Heart right ventricle (tissue), 16 donors: ENCODE measurements around the gene STAG2. TPM values are rescaled to one million over a fixed set of nuclear protein-coding genes. Genes with fewer than 3 reads are reported as not detected.
A peak's percentile ranks its signal among the peaks of the same experiment; 100 is the strongest.

Experiments used
- ATAC-seq, 8 donors: fragments of 200-7000 bp; cut with Tn5 transposase; one replicate each; pipeline ENCODE4 v1.9.1; 2020; ENCODE audit warnings: mild to moderate bottlenecking in 8 of 8, moderate library complexity in 8 of 8, moderate number of reproducible peaks in 1 of 8
- DNase-seq, 2 donors: peaks; one replicate each; pipeline ENCODE4 v3.0.0-alpha.2; 2020
- H3K27ac ChIP-seq, 10 donors: fragments of 200-600 bp; sonication (generic) in 2 of 10; one replicate each; pipeline versions ENCODE4 v1.5.0 to v1.8.0; 2020 to 2022; ENCODE audit warnings: mild to moderate bottlenecking in 3 of 10
- H3K27me3 ChIP-seq, 7 donors: fragments of 200-600 bp; one replicate each; pipeline ENCODE4 v1.8.0; 2021 to 2022; ENCODE audit warnings: mild to moderate bottlenecking in 2 of 7
- H3K36me3 ChIP-seq, 9 donors: fragments of 200-600 bp; sonication (generic) in 1 of 9; one replicate each; pipeline versions ENCODE4 v1.5.0 to v1.8.0; 2020 to 2022; ENCODE audit warnings: mild to moderate bottlenecking in 2 of 9
- H3K4me1 ChIP-seq, 9 donors: fragments of 200-600 bp; sonication (generic) in 1 of 9; one replicate each; pipeline versions ENCODE4 v1.5.0 to v1.8.0; 2020 to 2022; ENCODE audit warnings: mild to moderate bottlenecking in 4 of 9
- H3K4me3 ChIP-seq, 10 donors: fragments of 200-600 bp; sonication (generic) in 2 of 10; one replicate each; pipeline versions ENCODE4 v1.5.0 to v1.8.0; 2020 to 2022; ENCODE audit warnings: mild to moderate bottlenecking in 7 of 10, moderate library complexity in 2 of 10
- H3K9me3 ChIP-seq, 11 donors: fragments of 200-600 bp in 10 of 11; sonication (generic) in 2 of 11; one replicate each; pipeline versions ENCODE4 v1.5.0 to v1.8.0; 2013 to 2022; ENCODE audit warnings: mild to moderate bottlenecking in 2 of 11, control low read depth in 1 of 11, moderate library complexity in 1 of 11
- WGBS, 2 donors: extraction: QIAGEN DNeasy Blood & Tissue Kit; methylation state at CpG; one replicate each; pipeline ENCODE4 v1.1.7; 2013; ENCODE audit warnings: inconsistent platforms in 1 of 2; 5-methylcytosine and 5-hydroxymethylcytosine counted together
- intact Hi-C, 10 donors: fragments of 100-400 bp; cut with DNase I; formaldehyde crosslinking; loops; one replicate each; pipeline versions ENCODE4 v1.11.1 to v1.14.2; 2022
- polyA plus RNA-seq, 2 donors: library from polyadenylated mRNA; stranded (reverse); fragments of 200-250 nt; gene quantifications; one replicate each; pipeline ENCODE4 v1.2.3, GENCODE V29; 2013
- total RNA-seq, 10 donors: library from RNA; stranded (reverse); fragmentation: NEBNext Ultra II Directional in 3 of 10; extraction: Animal tissue kit (Norgen Biotek cat#: 25700) in 3 of 10; gene quantifications; one replicate each; pipeline versions ENCODE4 v1.2.1 to v1.2.4, GENCODE V29; 2021 to 2023
- TF ChIP-seq, protein P1 (sequence below), 9 donors: fragments of 200-600 bp; sonication (generic) in 2 of 9; IDR thresholded peaks; one replicate each; pipeline versions ENCODE4 v1.5.0 to v1.8.0; 2021 to 2022; ENCODE audit warnings: antibody characterized with exemption in 9 of 9, mild to moderate bottlenecking in 5 of 9, moderate library complexity in 1 of 9
- donor health status: Arrhythmogenic right ventricular cardiomyopathy.
- donor health status: ischemic (EF 13 %, LVEDD 7.1; RV severe dilation, severe dysfunction).
- donor health status: healthy with polysubstance abuse.
- donor health status: DM: no; HTN: yes; CAD: no.
- donor health status: DM: no; HTN: no; CAD: no.
- donor health status: ischemic (EF 25% LVEDD 6.9; RV normal size, moderate dysfunction).
- donor health status: ischemic (EF 25% LVEDD 5.7; RV mildly dilated, moderate dysfunction).
- donor health status: healthy.
- donor health status: DM: yes; HTN: yes; CAD: no.
- donor health status: Ischemic cardiomyopathy.
- donor health status: ischemic (EF 35%, LVEDD 5.7; RV mildly dilated, moderate dysfunction).
- donor health status: nonischemic (EF 11% LVEDD 7.7; RV severe dilation, severe dysfunction).
- donor health status: DM: yes; HTN: yes; CAD: no.
- donor health status: PGD.
- donor health status: ischemic (EF 29% LVEDD 5.4; RV normal size, mild dysfunction).
- donor health status: nonischemic (EF 23%, LVEDD 6.1; RV moderate dilation, normal function).

STAG2 gene
- total and polyA plus RNA-seq, 12 donors = 10.1 to 36.5 (median 28.3) TPM

DNA sequence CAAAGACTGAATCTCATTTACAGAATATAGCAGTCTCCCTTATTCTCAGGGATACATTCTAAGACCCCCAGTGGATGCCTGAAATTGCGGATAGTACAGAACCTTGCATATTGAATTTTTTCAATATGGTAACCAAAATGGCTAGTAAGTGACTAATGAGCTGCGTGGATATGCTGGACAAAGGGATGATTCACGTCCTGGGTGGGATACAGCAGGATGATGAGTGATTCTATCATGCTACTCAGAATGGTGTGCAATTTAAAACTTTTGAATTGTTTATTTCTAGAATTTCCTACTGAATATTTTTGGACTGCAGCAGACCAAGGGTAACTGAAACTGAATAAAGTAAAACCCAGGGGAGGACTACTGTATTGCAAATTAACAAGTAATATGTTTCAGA lies 66.7 kb downstream of the STAG2 start:
- WGBS, 2 donors = 86 to 92% methylated on average over 3 of the region's 3 CpGs
- Histone ChIP-seq H3K36me3 (peaks cover 0 to 59% (median 0%) of the 10 kb centered on the region in 9 donors), H3K27ac (no peak overlapping the region), H3K9me3 (no peaks in the 10 kb centered on the region), H3K27me3 (no peaks in the 10 kb centered on the region), H3K4me3 (no peak overlapping the region), H3K4me1 (peaks cover 0 to 5% (median 0%) of the 10 kb centered on the region in 9 donors)
- intact Hi-C loops = loop anchor here in 1 of 10 donors (10.0 kb wide), 1 partner anchor 63 kb away; the partner anchor contains the start of gene STAG2
- DNase-seq (no peak), ATAC-seq (no peak)
- TF ChIP-seq, protein P1, sequence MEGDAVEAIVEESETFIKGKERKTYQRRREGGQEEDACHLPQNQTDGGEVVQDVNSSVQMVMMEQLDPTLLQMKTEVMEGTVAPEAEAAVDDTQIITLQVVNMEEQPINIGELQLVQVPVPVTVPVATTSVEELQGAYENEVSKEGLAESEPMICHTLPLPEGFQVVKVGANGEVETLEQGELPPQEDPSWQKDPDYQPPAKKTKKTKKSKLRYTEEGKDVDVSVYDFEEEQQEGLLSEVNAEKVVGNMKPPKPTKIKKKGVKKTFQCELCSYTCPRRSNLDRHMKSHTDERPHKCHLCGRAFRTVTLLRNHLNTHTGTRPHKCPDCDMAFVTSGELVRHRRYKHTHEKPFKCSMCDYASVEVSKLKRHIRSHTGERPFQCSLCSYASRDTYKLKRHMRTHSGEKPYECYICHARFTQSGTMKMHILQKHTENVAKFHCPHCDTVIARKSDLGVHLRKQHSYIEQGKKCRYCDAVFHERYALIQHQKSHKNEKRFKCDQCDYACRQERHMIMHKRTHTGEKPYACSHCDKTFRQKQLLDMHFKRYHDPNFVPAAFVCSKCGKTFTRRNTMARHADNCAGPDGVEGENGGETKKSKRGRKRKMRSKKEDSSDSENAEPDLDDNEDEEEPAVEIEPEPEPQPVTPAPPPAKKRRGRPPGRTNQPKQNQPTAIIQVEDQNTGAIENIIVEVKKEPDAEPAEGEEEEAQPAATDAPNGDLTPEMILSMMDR (IDR thresholded peaks at IDR 0.05) = no peak

DNA sequence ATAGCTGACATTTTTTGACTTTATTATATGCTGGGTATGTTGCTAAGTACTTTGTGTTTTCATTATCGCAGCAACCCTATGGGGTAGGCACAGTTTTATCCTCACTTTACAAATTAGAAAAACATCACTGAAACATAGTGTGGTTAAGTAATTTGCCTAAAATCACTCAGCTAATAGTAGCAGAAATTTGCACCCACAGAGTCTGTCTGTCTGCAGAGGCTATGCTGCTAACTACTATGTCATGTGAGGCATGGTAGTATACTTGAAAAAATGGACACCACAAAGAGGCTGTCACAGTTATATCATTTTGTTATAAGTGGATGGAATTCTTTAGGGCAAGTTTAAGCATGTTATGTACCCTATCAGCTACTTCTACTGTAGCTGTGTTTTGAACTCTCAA lies 69.0 kb downstream of the STAG2 start:
- Histone ChIP-seq H3K27ac (no peak overlapping the region), H3K4me3 (no peak overlapping the region), H3K27me3 (no peaks in the 10 kb centered on the region), H3K36me3 (peaks cover 0 to 49% (median 0%) of the 10 kb centered on the region in 9 donors), H3K4me1 (peaks cover 0 to 2% (median 0%) of the 10 kb centered on the region in 9 donors), H3K9me3 (no peaks in the 10 kb centered on the region)
- TF ChIP-seq, protein P1 (IDR thresholded peaks at IDR 0.05) = no peak
- DNase-seq (no peak), ATAC-seq (no peak)
- intact Hi-C loops = no loop called here
- WGBS, 2 donors = 74 to 88% methylated on average over 1 of the region's 1 CpG

DNA sequence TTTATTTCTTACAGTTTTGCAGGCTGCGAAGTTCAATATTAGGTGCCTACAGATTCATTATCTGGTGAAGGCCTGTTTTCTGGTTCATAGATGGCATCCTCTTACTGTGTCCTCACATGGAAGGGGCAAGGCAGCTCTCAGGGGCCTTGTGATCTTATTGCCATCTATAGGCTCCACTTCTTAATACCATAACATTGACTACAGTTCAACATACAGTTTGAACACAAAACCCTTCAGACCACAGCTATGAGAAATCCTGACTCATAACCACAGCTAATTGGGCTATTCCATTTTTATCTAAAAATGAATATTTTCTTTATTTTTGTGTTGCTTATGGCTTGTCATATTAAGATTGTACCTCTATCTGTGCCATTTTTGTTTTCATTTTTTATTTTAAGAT lies 72.3 kb downstream of the STAG2 start:
- WGBS, 2 donors = 94 to 100% methylated on average over 1 of the region's 1 CpG
- Histone ChIP-seq H3K27me3 (no peaks in the 10 kb centered on the region), H3K9me3 (no peaks in the 10 kb centered on the region), H3K4me1 (peaks cover 0 to 7% (median 0%) of the 10 kb centered on the region in 9 donors), H3K4me3 (no peak overlapping the region), H3K27ac (no peak overlapping the region), H3K36me3 (peaks cover 0 to 44% (median 0%) of the 10 kb centered on the region in 9 donors)
- DNase-seq (no peak), ATAC-seq (no peak)
- TF ChIP-seq, protein P1 (IDR thresholded peaks at IDR 0.05) = no peak
- intact Hi-C loops = no loop called here

DNA sequence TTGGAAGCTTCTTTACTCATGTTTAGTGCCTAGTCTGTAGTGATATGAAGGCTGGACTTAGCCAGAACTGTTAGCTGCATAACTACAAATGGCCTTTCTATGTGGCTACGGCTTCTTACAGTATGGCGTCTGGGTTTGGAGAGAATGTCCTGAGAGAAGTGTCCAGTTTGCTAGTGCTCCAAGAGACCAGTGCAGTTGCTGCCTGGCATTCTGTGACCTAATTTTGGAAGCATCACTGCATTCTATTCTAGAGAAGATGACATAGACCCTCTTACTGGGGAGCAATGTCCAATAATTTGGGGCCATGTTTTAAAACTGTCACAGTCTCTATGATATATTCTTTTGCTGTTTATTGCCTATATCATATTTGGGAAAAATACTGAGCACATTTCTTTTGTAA lies 74.2 kb downstream of the STAG2 start:
- Histone ChIP-seq H3K27ac (peak overlapping the region in 1 of 10 donors; percentile 9), H3K27me3 (no peaks in the 10 kb centered on the region), H3K4me1 (peaks cover 0 to 7% (median 0%) of the 10 kb centered on the region in 9 donors), H3K36me3 (peaks cover 0 to 59% (median 0%) of the 10 kb centered on the region in 9 donors), H3K4me3 (no peak overlapping the region), H3K9me3 (no peaks in the 10 kb centered on the region)
- ATAC-seq (peak in 1 of 8 donors; percentile 39), DNase-seq (no peak)
- WGBS, 2 donors = 71 to 79% methylated on average over 2 of the region's 2 CpGs
- TF ChIP-seq, protein P1 (IDR thresholded peaks at IDR 0.05) = no peak
- intact Hi-C loops = no loop called here
